GM21528 (cell line): ENCODE measurements around the gene MATN1.

Source experiments
- ATAC-seq: cut with Tn5 transposase; IDR thresholded peaks from one replicate; pipeline ENCODE4 v1.9.1; 2021; ENCODE audit warnings: mild to moderate bottlenecking, moderate library complexity; ENCODE audit not compliant: unreplicated experiment, low FRiP score

MATN1 gene

DNA sequence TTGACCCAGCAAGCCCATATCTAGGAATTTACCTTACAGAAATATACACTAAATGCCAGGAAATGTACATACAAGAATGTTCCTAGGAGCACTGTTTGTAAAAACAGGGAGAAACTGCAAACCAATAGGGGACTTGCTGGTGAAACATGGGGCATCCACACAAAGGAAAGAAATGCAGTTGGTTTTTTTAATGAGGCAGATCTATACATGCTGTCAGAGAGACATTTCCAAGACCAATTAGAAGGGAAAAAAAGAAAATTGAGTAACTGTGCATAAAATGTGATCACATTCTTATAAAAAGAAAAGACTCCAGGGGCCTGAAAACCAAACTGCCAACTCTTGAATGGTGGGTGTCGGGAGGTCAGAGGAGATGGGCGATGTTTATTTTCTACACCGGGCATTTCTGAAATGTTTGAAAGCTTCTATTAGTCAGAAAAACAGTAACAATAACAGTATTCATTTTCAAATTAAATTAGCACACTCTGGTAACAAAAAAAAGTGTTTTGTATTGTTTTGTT is 56.6 kb downstream of the MATN1 start:
- no peak for ATAC-seq

DNA sequence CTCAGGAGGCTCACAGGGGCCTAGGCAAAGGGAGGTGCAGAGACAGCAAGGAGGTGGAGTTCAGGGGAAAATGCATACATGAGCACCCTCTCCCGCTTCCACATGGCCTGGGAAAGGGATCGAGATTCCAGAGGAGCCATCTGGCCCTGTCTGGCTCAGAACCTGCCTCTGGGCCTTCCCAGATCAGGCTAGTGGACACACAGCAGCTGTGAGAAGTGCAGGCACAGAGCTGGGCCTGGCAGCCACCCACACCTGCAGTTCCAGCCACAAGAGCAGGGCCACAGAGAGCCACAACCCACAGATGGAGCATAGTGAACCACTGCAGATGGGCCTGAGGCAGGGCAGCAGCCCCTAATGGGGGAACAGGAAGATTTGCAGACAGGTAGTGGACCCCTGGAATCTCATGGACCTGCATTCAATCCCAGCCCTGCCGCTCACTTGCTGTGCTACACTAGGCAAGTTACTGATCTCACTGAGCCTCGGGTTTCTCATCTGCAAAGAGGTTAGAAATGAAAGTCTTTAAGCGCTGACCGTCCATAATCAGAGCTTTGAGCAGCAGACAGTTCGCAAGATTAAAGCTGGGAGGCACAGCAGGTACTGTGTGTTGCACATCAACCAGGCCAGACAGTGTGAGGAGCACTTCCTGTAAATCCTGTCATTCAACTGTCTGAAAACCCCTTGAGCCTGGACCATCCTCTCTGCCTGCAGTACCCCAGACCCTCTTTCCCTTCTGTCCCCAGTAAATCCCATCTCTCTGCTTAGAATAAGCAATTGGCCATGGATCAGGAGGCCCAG is 58.0 kb downstream of the MATN1 start:
- ATAC-seq: no peak

GRCh38 chr1:30664103-30664755 is 59.2 kb downstream of the MATN1 start:
- no peak for ATAC-seq

DNA sequence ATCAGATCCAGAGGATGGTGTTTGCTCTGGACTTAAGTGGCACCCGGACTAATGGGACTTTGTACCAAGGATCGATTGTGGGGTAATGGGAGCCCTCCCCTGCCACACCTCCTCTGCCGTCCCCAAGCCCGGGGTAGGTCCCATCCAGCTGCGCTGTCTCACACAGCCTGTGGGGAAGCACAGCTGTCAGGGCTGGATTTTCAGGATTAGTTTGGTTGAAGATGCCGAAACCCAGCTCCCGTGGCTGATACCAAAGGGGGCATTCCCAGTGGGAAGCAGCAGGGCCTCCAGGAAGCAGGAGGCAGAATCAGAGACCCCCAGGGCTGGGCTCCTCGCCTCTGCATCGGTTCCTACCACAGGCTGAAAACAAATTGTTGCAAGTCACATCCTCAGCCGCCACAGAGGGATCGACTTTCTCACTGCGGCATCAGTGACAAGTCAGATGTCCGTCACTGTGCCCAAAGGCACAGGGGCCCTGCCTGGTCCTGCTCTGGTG is 59.7 kb downstream of the MATN1 start:
- ATAC-seq: no peak

DNA sequence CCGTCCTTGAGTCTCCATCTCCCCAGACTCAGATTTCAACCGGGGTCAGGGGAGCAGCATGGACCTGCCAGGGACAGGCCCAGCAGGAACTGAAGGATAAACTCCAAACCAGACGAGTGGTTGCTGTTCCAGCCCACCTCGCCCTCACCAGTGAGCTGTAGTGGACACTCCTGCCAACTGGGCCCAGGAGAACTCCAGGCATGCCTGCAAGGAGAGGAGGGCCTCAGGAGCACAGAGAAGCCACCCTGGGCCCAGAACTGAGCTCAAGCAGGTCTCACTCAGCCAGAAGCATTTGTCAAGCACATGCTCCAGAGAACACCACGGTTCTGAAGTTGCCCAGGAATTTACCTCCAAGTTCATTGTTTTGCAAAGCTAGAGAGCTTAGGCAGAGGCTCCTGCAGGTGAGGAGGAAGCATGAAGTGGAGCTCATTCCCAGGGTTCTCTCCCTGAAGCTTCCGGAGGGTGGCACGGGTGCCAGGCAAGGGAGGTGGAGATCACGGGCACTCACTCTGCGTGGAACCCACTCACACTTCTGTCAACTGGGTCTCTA is 61.0 kb downstream of the MATN1 start:
- no peak for ATAC-seq

DNA sequence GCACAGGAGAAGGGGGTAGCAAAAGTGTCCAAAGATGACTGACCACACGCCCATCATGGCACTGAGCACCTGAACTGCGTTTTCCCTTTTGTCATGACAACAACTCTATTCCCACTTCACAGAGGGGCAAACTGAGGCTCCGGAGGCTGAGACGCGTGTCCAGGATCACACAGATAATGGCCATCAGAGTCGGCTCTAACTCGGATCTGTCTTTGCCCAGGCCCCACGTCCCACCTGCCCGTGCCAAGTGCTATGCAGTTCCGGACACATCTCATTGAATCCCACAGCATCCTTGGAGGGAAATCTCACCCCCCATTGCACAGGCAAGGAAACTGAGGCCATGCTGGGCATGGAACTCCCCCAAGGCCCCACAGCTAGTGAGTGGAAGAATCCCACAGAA is 62.1 kb downstream of the MATN1 start:
- no peak for ATAC-seq
